ENCODE results near the gene RFX1. TPM values are rescaled to one million over a fixed set of nuclear protein-coding genes. Genes with fewer than 3 reads are reported as not detected.

Gene RFX1
- total and polyA plus RNA-seq, 9 of the 15 experiments (the other 6 are each of a cell fraction or from before 2014, with no cell fraction given), result 0.14 to 19.3 (median 1.2) TPM

DNA sequence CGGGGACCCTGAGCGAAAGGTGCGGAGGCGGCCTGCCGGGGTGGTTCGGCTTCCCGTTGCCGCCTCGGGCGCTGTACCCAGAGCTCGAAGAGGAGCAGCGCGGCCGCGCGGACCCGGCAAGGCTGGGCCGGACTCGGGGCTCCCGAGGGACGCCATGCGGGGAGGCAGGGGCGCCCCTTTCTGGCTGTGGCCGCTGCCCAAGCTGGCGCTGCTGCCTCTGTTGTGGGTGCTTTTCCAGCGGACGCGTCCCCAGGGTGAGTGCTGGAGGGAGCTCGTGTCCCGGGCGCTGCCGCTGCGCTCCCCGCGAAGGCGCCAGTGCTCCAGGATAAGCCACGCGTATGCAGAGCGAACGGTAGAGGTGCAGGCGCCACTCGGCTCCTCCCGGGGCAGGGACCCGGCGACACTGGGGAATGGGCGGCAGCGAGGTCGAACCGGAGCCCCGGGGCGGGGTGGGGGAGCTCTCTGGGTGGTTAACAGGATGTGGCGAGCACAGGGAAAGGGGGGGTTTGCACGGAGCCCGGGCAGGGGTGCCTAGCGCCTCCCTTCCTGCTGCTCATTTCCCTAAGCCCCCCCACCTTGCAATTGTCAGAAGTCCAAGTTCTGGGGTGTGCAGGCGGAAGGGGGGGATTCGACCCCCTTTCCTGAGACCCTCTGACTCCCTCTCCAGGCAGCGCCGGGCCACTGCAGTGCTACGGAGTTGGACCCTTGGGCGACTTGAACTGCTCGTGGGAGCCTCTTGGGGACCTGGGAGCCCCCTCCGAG, 25.8 kb upstream of the RFX1 start, which contains the start of gene IL27RA (continued):
- TF ChIP-seq MGA (IDR thresholded peaks at IDR 0.05) (peak; percentile 95), ELF1 (tag; IDR thresholded peaks at IDR 0.05) (no peak), ADNP (tag; IDR thresholded peaks at IDR 0.05) (no peak), KAT7 (CRISPR knock-in tag; IDR thresholded peaks at IDR 0.05; ENCODE audit: borderline replicate concordance) (peak; percentile 92), U2AF2 (optimal IDR thresholded peaks at IDR 0.05; ENCODE audit: low read depth, low read length) (no peak), RBM17 (IDR thresholded peaks at IDR 0.05; ENCODE audit: borderline replicate concordance, low read depth, low read length) (no peak), ZBTB17 (CRISPR knock-in tag; IDR thresholded peaks at IDR 0.05) (0 out of 2 replicates have a peak, but pooled peaks have one; percentile 23), GMEB1 (CRISPR knock-in tag; IDR thresholded peaks at IDR 0.05) (no peak), CSDE1 (IDR thresholded peaks at IDR 0.05) (no peak), ZNF316 (IDR thresholded peaks at IDR 0.05) (no peak)
- TF ChIP-seq, protein P1, sequence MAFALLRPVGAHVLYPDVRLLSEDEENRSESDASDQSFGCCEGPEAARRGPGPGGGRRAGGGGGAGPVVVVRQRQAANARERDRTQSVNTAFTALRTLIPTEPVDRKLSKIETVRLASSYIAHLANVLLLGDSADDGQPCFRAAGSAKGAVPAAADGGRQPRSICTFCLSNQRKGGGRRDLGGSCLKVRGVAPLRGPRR (CRISPR knock-in tag; IDR thresholded peaks at IDR 0.05), result no peak
- TF ChIP-seq, protein P2, sequence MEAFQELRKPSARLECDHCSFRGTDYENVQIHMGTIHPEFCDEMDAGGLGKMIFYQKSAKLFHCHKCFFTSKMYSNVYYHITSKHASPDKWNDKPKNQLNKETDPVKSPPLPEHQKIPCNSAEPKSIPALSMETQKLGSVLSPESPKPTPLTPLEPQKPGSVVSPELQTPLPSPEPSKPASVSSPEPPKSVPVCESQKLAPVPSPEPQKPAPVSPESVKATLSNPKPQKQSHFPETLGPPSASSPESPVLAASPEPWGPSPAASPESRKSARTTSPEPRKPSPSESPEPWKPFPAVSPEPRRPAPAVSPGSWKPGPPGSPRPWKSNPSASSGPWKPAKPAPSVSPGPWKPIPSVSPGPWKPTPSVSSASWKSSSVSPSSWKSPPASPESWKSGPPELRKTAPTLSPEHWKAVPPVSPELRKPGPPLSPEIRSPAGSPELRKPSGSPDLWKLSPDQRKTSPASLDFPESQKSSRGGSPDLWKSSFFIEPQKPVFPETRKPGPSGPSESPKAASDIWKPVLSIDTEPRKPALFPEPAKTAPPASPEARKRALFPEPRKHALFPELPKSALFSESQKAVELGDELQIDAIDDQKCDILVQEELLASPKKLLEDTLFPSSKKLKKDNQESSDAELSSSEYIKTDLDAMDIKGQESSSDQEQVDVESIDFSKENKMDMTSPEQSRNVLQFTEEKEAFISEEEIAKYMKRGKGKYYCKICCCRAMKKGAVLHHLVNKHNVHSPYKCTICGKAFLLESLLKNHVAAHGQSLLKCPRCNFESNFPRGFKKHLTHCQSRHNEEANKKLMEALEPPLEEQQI (IDR thresholded peaks at IDR 0.05), result no peak
